Esophagus squamous epithelium (tissue), 4 donors: ENCODE results near the gene CSRP1.

ENCODE experiments used
- CTCF ChIP-seq, 6 experiments: fragments of 450-650 bp in 4 of 6; fragments of 200-600 bp in 2 of 6; sonication (generic) in 2 of 6; IDR thresholded peaks; one replicate each; pipeline ENCODE4 v1.5.1; 2016 to 2019; ENCODE audit warnings: antibody characterized with exemption in 6 of 6, mild to moderate bottlenecking in 4 of 6, moderate library complexity in 4 of 6
- POLR2A ChIP-seq, 4 donors: fragments of 450-650 bp; IDR thresholded peaks; one replicate each; pipeline ENCODE4 v1.6.1; 2017; ENCODE audit warnings: antibody characterized with exemption in 4 of 4, mild to moderate bottlenecking in 4 of 4, moderate library complexity in 3 of 4

DNA sequence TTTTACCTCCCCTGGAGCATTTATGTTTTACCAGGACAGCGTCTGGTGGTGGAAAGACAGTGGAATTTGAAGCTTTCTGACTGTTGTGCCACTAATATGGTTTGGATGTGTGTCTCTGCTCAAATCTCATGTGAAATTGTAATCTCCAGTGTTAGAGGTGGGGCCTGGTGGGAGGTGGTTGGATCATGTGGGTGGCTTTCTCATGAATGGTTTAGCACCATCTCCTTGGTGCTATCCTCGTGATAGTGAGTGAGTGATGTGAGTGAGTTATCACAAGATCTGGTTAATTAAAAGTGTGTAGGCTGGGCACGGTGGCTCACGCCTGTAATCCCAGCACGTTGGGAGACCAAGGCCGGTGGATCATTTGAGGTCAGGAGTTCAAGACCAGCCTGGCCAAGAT, 61.6 kb downstream of the CSRP1 start:
- TF ChIP-seq CTCF (IDR thresholded peaks at IDR 0.05), result no peak
- TF ChIP-seq POLR2A (IDR thresholded peaks at IDR 0.05), result no peak
